ENCODE results near the gene SLC25A1.

The SLC25A1 gene

DNA sequence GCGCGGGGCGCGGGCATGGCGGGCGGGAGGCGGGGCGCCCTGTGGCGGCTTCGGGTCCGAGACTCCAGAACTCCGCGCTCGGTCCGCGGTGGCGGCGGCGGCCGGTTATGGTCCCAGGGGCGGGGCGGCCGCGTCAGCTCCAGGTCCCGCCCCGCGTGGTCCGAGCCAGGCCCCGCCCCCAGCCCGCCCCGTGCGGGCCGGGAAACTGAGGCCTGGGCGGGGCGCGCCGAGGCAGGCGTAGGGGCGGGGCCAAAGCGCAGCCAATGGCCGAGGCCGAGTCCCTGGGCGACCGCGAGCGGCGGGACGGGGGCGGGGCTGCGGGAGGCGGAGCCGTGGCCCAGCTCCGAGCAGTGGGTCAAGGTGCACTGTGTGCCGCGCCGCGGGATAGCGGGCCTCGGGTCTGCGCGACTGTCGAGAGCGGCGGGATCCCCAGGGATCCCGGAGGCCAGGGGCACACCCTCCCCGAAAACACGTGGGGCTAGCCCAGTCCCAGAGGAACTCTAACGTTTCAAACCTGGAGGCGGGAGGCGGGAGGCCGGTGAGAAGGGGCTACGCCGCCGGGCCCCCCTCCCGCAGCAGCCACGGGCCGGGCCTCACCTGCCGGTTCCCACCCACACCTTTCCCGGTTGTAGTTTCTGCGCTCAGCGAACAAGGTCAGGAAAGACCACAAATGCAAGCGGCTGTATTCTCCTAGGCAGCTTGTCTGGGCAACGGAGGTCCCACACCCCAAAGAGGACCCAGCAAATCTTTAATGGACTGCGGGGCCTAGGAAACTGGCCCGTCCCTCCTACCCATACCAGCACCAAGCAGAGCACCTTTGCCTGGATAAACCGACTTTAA is at the start of gene SLC25A1:
Gene SLC25A1, minus strand, starts transcription at position 80 of the 840 bp plus-strand sequence. Its CDS starts 63 bp downstream, at position 17.
- peak; percentile 58 for DNase-seq

DNA sequence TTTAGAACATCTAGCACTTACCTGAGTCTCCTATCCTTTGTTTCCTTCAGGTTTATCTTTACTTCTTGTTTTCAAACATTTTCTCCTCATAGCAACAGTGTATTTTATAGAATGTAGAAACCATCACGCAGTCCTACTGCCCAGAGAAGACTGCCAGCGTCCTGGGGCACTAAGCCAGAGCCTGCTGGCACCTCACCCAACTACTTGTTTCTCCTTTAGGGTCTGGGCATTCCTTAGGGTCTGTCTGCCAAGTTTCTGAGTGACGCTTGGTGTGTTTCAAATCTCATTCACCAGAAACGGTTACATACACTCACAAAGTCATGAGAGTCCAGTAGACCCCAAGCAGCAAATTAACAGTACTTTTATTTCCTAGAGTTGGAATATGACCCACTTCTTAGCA is 49.6 kb upstream of the SLC25A1 start:
- no peak for DNase-seq

DNA sequence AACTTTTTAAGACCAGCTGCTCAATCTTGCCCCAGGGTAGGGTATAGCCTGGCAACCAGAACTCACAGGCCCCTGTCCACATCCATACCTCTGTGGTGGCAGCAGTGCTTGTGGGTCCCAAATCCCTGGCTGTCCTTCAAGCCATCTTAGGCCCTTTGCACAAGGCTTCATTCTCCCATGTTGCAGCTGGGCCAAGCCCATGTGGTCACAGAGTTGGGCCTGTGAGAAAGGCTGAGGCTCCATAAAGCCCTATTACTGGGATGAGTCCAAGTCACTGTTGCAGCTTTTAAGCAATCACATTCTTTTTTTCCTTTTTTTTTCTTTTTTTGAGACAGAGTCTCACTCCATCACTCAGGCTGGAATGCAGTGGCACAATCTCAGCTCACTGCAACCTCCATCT is 47.9 kb upstream of the SLC25A1 start:
- no peak for DNase-seq

DNA sequence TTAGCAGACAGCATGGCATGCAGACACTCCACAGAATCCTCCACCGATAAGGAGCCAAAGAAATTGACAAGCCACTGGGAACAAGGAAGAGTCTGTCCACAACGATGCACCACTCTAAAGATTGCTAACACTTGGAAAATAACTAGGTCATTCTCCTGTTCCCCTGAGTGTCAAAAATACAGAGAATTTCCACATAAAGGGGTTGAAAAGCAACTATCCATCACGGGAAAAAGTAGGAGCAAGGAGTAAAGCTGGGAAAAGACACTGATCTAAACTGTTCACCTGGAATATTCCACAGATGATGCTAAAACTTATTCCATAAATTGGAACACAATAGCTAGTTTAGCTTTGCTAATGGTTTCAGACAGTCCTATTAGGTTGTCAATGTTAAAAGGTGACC is 47.0 kb upstream of the SLC25A1 start:
- DNase-seq: no peak

DNA sequence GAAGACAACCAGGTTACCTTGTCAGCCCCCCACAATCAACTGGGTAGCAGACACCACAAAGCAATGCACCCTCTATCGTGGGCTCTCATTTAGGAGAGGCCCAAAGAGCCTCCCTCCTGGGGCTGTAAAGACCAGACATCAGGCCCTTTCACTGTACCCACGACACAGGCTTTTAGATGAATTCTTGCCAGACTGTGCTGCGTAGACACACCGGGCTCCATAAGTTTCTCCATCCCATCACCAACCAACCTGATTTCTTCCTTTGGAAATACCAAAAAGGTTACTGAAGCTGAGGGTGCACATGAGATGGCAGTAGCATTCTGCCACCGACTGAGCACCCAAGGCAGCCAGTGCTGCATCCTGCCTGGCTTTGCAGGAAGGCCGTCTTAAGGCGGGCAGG is 46.4 kb upstream of the SLC25A1 start:
- no peak for DNase-seq

DNA sequence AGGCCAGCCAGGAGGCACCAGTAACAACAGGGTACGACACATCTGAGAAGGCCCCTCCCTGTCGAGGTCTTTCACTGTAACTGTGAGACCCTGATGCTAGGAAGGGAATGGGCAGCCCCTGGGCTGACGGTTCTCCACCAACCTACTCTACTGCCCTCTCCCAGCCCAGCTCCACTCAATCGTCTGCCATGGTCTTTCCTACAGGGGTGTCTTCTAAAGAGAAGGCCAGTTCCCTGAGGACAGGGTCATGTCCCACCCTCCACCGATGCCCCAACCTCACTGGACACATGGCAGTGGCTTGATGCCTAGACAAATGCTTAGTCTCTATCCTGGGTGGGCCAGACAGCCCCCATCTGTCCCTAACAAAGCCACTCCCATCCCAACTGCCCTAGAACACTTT is 46.0 kb upstream of the SLC25A1 start:
- no peak for DNase-seq

DNA sequence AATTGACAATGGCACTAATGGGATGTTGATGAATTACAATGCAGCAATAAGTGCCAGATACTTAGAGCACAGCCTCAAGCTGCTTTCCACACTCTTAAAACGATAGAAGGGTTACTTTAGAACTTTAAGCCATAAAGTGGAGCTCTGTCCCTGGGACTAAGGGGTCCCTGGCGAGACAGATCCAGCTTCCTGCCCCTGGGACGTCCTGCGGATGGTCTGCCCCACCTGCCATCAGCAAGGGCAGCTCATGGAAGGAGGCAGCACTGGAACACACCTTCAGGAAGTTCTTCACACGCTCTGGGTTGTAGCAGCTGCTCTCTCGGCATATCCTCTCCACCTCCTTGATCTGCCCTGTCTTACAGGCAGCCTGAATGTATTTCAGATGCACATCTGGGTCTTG is 45.1 kb upstream of the SLC25A1 start:
- DNase-seq: no peak

DNA sequence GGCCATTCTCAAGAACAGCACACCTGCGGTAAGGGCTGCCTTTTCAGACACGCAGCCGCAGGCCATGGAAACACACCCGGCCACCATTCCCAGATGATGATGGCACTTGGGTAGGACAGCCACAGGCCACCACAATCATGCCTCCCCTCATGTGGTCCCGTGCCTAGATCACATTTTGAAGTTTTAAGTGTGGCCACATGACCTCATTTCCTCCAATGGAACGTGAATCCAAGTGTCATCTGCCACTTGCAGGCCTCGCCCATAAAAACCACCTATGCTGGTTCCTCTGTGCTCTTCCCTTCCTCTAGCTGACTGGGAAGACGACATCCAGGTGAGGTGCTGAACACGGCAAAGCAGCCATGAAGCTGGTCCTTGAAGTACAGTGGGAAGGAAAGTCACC is 44.6 kb upstream of the SLC25A1 start:
- no peak for DNase-seq

DNA sequence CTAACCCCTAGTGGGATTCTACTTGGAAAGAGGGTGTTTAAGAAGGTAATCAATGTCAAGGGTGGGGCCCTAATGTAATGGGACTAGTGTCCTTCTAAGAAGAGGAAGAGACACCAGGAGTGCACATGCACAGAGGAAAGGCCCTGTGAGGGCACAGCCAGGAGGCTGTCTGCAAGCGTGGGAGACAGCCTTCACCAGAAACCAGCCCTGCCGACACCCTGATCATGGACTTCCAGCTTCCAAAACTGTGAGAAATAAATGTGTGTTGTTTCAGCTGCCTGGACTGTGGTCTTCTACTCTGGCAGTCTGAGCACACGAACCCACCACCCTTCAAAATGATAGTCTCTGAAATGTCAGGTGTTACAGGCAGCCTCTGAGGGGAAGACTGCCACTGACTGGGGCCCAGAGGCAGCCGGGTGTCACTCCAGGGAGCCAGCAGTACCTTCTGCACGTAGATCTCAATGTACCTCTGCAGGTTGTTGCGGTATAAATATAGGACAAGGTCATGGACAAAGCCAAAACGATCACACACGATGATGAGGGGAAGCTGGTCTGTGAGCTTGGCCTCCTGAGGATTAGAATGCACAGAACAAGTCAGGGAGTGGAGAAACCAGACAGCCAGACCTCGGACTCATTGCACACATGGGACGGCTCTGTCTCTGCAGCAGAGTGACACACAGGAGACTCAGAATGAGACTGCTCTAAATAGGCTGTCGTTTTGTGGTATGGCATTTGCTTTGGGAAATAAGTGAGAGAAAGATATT is 43.9 kb upstream of the SLC25A1 start:
- DNase-seq: no peak

DNA sequence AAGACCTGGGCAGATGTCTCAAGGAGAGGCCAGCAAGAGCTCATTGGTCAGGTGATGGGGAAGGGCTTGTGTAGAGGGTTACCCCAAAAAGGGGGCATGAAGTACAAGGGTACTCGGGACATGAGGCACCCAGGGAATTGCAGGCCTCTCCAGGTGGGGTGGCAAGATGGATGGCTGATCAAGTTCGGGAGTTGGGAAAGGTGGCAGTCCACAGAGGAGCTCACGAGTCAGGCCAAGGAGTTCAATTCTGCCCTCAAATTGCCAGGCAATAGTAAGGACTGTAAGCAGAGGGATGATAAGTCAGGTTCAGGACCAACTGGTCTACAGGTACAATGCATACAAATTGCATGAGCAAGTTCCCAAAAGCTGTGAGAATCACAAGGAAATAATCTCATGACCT is 42.3 kb upstream of the SLC25A1 start:
- DNase-seq: no peak

DNA sequence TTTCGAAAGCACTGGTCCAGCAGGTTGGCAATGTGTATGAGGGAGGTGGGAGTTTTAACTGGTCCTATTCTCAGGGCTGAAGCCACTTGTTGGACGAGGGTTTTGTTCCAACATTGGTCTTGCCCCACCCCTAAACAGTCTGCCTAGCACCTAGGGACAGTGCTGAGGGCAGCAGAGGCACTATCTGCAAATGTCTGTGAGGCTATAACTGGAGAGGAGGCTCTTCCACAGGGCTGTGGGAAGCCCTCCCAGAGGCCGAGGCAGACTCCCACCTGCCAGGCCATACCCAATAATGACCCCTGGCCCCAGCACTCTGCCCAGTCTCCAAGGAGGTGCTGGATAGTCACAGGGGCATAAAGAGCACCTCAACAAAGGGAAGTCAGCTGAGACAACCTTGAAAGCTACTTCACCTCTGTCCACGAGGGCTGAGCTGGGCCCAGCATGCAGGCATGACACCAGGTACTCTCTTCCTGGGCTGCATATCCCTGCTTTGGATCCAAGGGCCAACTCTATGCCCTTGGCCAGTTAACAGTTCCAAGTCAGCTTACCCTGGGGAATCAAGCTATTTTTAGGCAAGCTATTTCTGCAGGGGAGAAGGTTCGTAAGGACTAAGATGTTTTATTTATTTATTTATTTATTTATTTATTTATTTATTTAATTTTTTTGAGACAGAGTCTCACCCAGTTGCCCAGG is 40.2 kb upstream of the SLC25A1 start:
- no peak for DNase-seq

DNA sequence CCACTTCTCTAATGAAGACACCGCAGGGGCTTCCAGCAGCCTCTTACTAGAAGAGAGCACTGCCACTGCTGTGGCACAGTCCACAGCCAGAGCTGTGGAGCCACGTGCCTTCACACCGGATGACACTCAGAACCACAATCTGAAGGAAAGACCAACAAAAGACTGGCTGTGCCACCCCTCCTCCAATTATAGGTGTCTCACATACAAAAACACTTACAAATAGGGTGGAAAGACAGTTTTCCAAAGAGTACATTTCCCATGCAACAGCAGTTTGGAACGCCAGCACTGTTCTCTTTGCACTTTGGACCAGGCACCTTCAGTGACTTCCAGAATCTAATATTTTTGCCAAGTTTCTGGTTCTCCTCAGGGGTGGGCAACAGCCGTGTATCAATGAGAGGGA is 38.0 kb upstream of the SLC25A1 start:
- DNase-seq: no peak

DNA sequence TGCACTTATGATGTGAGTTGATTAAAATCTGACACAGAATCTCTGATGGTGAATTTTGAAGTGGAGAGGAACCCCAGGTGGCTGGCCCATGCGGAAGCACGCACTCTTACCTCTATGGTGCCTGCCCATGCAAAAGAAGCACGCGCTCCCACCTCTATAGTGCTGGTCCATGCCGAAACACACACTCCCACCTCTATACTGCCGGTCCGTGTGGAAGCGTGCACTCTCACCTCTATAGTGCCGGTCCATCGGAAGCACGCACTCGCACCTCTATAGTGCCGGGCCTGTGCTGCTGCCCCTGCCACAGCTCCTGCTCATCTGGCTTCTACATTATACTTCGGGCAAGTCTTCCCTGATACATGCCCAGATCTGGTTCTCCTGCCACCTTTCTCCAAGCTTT is 36.8 kb upstream of the SLC25A1 start:
- no peak for DNase-seq

DNA sequence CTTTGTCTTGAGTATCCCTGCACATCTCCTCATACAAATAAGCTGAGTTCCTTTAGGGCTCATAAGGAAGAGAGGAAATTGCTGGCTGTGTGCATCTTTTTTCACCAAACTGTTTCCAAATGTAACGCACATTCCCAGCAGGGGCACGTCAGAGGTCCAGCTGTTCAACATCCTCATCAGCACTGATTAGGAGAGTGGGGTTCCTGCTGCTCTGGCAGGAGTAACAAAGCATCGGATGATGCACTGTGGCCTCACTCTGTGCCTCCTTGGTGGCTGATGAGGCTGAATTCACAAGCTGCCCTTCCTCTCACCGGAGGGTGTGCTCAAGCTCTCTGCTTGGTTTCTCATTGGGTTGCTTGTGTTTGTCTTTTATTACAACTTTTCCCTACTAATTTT is 35.5 kb upstream of the SLC25A1 start:
- no peak for DNase-seq

DNA sequence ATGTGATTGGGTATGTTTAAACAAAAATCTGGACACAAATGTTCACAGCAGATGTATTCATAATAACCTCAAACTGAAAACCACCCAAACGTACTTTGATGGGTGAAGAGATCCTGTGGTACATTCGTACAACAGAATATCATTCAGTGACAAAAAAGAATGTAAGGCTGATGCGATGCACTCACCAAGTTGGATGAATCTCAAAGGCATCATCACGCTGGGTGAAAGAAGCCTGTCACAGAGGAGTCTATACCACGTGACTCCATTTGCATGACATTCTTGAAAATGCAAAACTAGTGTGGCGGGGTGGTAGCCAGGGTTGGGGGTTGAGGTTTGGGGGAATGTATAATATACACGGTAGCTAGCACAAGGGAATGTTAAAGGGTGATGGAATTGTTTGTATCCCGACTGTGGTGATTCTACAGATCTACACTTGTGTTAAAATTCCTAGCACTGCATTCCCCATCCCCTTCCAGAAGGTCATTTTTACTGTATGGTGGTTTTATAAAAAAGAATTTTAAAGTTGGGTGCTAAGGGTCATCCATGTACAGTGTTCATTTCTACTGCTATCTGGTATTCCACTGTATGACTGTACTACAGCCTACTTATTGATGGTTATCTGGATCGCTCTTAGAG is 35.0 kb upstream of the SLC25A1 start:
- peak; percentile 31 for DNase-seq

DNA sequence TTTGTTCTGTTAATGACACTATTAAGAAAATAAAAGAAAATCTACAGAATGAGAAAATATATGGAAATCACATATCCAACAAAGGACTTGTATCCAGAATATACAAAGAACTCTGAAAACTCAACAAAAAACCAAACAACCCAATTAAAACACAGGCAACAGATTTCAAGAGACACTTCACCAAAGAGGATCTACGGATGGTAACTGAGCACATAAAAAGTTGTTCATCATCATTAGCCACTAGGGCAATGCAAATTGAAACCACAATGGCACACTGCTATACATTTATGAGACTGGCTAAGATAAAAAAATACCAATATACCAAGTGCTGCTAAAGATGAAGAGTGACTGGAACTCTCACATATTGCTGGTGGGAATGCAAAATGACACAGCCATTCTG is 34.5 kb upstream of the SLC25A1 start:
- no peak for DNase-seq

DNA sequence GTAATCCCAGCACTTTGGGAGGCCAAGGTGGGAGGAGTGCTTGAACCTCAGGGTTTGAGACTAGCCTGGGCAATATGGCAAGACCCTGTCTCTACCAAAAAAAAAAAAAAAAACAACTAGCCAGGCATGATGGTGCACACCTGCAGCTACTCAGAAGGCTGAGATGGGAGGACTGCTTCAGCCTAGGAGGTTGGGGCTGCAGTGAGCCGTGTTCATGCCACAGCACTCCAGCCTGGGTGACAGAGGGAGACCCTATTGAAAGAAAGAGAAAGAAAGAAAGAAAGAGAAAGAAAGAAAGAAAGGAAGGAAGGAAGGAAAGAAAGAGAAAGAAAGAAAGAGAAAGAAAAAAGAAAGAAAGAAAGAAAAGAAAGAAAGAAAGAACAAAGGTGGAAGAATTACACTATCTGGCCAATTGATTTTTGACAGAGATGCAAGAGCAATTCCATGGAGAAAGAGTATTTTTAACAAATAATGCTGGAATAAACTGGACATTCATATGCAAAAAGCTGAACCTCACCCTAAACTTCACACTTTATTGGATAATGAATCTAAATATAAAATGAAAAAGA is 33.9 kb upstream of the SLC25A1 start:
- no peak for DNase-seq

DNA sequence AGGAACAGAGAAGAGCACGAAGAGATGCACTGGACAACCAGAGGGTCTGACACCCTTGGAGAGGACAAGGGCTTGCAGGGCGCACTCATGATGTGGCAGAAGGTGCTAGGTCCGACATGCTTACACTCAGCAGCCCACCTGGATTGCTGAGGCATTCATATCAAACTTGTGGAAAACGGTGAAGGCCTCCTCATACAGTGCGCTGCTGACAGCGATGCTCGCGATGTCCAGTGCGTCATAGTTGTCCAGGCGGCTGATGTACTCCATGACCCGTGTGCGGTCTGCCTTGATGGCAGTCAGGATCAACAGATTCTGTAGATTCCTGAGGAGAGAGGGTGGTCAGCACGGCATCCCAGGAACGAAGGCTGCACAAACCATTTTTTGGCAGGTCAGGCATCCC is 31.7 kb upstream of the SLC25A1 start:
- no peak for DNase-seq

DNA sequence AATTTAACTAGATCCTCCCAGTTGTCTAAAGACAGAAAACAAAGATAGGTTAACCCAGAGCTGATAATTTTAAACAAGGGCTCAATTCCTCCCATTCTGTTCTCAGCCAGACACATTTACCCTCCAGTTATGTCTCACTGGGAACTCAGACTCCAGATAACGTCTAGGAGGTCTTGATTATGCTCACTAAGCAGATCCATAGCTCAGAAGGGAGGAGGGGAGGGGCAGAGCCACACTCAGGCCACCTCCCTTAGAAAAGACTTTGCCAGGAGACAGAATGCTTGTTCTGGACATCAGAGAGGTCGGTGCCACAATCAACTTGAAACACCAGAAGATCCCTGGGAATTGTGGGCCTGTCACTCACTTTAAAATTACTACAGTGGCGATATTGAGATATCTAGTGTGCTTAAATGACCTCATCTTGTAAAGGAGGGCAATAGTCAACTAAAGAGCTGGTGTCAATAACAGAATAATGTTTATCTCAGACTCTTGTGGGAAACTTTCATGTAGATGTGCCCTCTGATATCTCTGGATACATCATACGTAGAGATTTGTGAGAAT is 29.8 kb upstream of the SLC25A1 start:
- no peak for DNase-seq

DNA sequence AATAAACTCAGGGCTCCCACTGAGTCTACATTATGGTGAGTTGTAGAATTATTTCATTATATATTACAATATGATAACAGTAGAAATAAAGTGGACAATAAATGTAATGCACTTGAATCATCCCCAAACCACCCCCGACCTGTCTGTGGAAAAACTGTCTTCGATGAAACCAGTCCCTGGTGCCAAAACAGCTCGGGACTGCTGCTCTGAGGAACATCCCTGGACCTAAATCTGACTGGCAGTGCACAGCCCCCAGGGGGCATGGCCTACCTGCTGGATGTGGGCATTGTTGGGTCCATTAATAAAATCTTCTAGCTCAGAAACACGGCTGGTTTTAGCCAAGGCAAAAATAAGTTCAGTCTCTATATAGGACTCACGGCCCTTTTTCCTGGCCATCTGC is 29.3 kb upstream of the SLC25A1 start:
- DNase-seq: no peak

DNA sequence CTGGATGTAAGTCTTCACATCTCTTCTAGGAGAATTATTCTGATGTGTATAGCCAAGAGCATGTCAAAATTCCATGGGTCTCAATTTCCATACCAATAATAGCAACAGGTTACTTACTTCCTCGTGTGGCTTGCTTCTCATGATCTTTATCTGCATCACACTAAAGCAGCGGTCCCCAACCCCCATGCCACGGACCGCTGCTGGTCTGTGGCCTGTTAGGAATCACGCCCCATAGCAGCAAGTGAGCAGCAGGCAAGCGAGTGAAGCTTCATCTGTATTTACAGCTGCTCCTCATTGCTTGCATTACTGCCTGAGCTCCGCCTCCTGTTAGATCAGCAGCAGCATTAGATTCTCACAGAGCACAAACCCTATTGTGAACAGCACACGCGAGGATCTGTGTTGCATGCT is 28.9 kb upstream of the SLC25A1 start:
- DNase-seq: no peak

DNA sequence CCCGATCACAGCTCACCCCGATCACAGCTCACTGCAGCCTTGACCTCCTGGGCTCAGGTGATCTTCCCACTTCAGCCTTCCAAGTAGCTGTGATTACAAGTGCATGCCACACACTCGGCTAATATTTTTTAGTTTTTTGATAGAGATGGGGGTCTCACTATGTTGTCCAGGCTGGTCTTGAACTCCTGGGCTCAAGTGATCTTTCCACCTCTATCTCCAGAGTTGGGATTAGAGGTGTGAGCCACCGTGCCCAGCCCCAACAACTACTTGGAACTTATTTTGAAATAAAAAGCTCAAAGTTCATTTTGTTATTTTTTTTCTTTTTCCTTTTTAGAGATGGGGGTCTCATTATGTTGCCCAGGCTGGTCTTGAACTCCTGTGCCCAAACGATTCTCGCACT is 27.8 kb upstream of the SLC25A1 start:
- no peak for DNase-seq

DNA sequence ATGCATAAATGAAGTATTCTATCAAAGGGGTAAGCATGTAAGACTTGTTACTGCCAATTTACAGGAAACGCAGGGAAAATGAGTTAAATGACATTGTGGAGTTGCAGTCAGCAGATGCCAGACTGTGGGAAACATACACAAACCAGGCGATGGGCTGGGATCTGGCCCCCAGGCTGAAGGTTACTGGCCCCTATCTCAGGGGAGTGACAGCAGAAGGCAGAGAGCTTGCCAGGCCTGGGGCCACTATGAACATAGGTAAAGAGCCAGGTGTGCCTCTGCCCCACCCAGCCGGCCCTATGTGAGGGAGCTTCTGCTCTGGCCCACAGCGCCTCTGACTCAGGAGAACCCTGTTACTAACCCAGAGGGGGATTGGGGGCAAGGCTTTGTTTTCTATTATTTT is 26.1 kb upstream of the SLC25A1 start:
- no peak for DNase-seq
